Esophagus squamous epithelium (tissue), 4 donors: ENCODE measurements around the gene PANK4.
"Not testable (repeated sequence)": the region's sequence is repeated elsewhere in the genome, so short reads cannot be mapped to it uniquely, and the experiment has no call there.

Source experiments
- CTCF ChIP-seq, 6 experiments: fragments of 450-650 bp in 4 of 6; fragments of 200-600 bp in 2 of 6; sonication (generic) in 2 of 6; IDR thresholded peaks; one replicate each; pipeline ENCODE4 v1.5.1; 2016 to 2019; ENCODE audit warnings: antibody characterized with exemption in 6 of 6, mild to moderate bottlenecking in 4 of 6, moderate library complexity in 4 of 6
- POLR2A ChIP-seq, 4 donors: fragments of 450-650 bp; IDR thresholded peaks; one replicate each; pipeline ENCODE4 v1.6.1; 2017; ENCODE audit warnings: antibody characterized with exemption in 4 of 4, mild to moderate bottlenecking in 4 of 4, moderate library complexity in 3 of 4

DNA sequence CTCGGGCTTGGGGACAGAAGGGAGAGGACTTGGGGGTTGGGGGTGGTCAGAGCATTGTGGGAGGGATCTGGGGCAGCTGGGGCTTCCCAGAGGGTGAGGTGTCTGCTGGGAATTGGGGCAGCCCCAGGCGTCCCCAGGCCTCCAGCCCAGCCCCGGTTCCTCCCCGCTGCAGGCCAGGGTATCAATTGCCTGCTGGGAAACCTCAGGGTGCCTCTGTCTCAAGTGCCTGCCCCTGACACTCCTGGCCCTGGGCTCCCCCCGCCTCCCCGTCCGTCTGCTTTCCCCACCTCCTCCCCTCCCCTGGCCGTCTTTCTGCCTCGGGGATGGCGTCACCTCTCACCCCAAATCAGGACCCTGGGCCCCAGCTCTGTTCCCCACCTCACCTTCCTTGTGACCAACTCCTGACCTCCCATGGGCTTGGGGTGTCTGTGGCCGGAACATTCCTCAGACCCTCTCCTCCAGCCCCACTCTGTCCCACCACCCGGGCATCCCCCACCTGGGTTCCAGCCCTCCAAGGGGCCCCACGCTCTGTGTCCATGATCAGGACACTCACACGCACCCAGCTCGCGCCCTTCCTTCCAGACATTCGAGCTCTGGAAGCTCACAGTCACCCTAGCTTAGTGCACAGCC, 41.9 kb upstream of the PANK4 start:
- TF ChIP-seq POLR2A, CTCF (IDR thresholded peaks at IDR 0.05): not testable (repeated sequence)
